Measurements from ENCODE around the gene GPATCH2.

GPATCH2 gene

DNA sequence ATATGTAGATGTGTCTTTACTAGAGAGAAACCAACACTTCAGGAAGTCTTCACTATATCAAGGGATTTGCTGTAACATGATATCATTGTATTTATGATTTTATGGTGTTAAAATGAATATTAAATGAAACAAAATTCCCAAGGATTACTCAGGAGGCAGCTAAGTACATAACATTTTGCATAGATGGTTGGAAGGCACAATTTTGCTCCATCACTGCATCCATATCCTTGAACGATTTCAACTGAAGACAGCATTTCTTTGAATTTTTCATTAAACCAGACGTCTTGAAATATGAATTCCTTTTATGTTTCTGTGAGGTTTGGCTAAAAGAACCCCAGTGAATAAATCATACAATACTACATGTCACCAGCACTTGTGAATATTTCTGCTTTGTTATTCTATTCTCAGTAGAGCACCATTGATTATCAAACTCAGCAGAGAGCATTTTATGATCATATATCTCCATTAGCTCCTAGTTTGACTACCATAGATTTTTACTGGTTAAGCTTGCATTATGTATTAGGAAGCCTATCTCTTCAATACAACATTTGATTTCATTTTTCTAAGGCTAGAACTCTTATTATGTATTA, 37.6 kb upstream of the GPATCH2 start:
- no peak for DNase-seq (ENCODE audit: low read depth in 1 of 2, low spot score in 1 of 2)
- no peak overlapping the region for H3K27ac ChIP-seq (replicated peaks)
- TF ChIP-seq, protein P1, sequence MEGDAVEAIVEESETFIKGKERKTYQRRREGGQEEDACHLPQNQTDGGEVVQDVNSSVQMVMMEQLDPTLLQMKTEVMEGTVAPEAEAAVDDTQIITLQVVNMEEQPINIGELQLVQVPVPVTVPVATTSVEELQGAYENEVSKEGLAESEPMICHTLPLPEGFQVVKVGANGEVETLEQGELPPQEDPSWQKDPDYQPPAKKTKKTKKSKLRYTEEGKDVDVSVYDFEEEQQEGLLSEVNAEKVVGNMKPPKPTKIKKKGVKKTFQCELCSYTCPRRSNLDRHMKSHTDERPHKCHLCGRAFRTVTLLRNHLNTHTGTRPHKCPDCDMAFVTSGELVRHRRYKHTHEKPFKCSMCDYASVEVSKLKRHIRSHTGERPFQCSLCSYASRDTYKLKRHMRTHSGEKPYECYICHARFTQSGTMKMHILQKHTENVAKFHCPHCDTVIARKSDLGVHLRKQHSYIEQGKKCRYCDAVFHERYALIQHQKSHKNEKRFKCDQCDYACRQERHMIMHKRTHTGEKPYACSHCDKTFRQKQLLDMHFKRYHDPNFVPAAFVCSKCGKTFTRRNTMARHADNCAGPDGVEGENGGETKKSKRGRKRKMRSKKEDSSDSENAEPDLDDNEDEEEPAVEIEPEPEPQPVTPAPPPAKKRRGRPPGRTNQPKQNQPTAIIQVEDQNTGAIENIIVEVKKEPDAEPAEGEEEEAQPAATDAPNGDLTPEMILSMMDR (IDR thresholded peaks at IDR 0.05; ENCODE audit: insufficient read depth, low read length): no peak
- TF ChIP-seq SPI1 (IDR thresholded peaks at IDR 0.05; ENCODE audit: borderline replicate concordance, low read depth) (no peak), GABPA (IDR thresholded peaks at IDR 0.05; ENCODE audit: low read depth) (no peak), POLR2AphosphoS5 (IDR thresholded peaks at IDR 0.05; ENCODE audit: low read depth) (no peak)
- TF ChIP-seq, protein P2, sequence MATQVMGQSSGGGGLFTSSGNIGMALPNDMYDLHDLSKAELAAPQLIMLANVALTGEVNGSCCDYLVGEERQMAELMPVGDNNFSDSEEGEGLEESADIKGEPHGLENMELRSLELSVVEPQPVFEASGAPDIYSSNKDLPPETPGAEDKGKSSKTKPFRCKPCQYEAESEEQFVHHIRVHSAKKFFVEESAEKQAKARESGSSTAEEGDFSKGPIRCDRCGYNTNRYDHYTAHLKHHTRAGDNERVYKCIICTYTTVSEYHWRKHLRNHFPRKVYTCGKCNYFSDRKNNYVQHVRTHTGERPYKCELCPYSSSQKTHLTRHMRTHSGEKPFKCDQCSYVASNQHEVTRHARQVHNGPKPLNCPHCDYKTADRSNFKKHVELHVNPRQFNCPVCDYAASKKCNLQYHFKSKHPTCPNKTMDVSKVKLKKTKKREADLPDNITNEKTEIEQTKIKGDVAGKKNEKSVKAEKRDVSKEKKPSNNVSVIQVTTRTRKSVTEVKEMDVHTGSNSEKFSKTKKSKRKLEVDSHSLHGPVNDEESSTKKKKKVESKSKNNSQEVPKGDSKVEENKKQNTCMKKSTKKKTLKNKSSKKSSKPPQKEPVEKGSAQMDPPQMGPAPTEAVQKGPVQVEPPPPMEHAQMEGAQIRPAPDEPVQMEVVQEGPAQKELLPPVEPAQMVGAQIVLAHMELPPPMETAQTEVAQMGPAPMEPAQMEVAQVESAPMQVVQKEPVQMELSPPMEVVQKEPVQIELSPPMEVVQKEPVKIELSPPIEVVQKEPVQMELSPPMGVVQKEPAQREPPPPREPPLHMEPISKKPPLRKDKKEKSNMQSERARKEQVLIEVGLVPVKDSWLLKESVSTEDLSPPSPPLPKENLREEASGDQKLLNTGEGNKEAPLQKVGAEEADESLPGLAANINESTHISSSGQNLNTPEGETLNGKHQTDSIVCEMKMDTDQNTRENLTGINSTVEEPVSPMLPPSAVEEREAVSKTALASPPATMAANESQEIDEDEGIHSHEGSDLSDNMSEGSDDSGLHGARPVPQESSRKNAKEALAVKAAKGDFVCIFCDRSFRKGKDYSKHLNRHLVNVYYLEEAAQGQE (IDR thresholded peaks at IDR 0.05; ENCODE audit: insufficient replicate concordance, low read depth): no peak
- no peaks in the 10 kb centered on the region for H3K27me3 ChIP-seq (ENCODE audit: insufficient read depth, poor library complexity, severe bottlenecking)
- no peak overlapping the region for H3K4me3 ChIP-seq (replicated peaks; ENCODE audit: insufficient read depth, low read length)

DNA sequence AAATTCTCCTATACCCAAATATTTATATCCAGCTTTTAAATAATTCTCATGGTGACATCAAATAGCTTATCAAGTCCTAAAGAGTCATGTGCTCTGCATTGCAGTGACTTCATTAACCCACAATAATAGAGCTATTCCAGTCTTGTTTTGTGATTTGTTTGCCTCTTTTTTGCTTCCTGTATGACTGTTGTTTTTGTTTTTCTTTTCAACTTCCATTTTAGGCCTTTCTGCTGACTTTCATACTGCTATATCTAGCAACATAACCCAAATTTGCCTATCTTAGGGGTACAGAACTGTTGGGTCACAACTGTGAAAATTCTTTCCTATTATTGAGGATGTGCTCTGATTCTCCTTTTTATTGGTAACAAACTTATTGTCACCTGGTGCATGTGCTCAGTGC, 30.5 kb upstream of the GPATCH2 start:
- no peak for DNase-seq (ENCODE audit: low read depth in 1 of 2, low spot score in 1 of 2)
- no peak overlapping the region for H3K27ac ChIP-seq (replicated peaks)
- H3K27me3 ChIP-seq (ENCODE audit: insufficient read depth, poor library complexity, severe bottlenecking): peaks cover 2% of the 10 kb centered on the region
- H3K4me3 ChIP-seq (replicated peaks; ENCODE audit: insufficient read depth, low read length): no peak overlapping the region
- TF ChIP-seq SPI1 (IDR thresholded peaks at IDR 0.05; ENCODE audit: borderline replicate concordance, low read depth): no peak
- TF ChIP-seq, protein P2 (IDR thresholded peaks at IDR 0.05; ENCODE audit: insufficient replicate concordance, low read depth): no peak
- TF ChIP-seq, protein P1 (IDR thresholded peaks at IDR 0.05; ENCODE audit: insufficient read depth, low read length): no peak
- no peak for TF ChIP-seq POLR2AphosphoS5 (IDR thresholded peaks at IDR 0.05; ENCODE audit: low read depth)
- TF ChIP-seq GABPA (IDR thresholded peaks at IDR 0.05; ENCODE audit: low read depth): no peak

DNA sequence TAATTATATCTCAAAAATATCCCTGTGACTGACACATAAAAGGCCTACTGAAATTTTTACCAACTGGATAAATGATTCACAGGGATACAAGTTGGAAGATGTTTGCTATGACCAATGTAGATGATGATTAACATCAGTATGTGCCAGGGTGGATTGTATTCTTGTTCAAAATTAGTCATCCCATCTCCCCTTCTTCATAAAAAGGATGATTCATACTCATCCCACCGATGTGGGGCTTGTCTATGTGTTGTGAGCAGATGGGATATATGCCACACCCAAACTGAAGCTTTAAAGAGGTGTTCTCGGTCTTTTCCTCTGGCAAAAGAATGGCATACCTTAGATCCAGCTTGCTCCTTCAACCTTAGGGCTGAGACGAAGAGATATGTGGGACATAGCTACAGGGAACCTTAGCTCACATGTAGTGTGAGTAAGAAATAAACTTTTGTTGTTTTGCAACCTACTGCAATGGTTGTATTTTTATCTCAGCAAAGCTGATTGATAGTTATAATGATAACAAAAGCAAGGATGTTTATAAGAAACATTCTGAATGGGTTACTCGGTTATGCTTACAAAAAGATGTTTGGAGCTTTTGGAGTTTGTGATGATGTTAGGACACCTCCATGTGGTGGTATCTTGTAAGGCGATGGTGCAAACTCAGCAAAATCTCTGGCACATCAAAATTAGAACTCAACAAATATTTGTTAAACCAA, 29.6 kb upstream of the GPATCH2 start:
- DNase-seq (ENCODE audit: low read depth in 1 of 2, low spot score in 1 of 2): no peak
- H3K4me3 ChIP-seq (replicated peaks; ENCODE audit: insufficient read depth, low read length): no peak overlapping the region
- H3K27me3 ChIP-seq (ENCODE audit: insufficient read depth, poor library complexity, severe bottlenecking): peaks cover 2% of the 10 kb centered on the region
- TF ChIP-seq GABPA (IDR thresholded peaks at IDR 0.05; ENCODE audit: low read depth) (no peak), SPI1 (IDR thresholded peaks at IDR 0.05; ENCODE audit: borderline replicate concordance, low read depth) (no peak), POLR2AphosphoS5 (IDR thresholded peaks at IDR 0.05; ENCODE audit: low read depth) (no peak)
- TF ChIP-seq, protein P1 (IDR thresholded peaks at IDR 0.05; ENCODE audit: insufficient read depth, low read length): no peak
- no peak overlapping the region for H3K27ac ChIP-seq (replicated peaks)
